Measurements from ENCODE around the gene FAM163B.

The FAM163B gene

GRCh38 chr9:133562611-133563290, 46.4 kb downstream of the FAM163B start (continued):
- TF ChIP-seq SCRT2 (tag by site-specific recombination; IDR thresholded peaks at IDR 0.05) (peak; percentile 73), FEZF1 (tag by site-specific recombination; IDR thresholded peaks at IDR 0.05) (no peak), PBX3 (CRISPR knock-in tag; IDR thresholded peaks at IDR 0.05) (no peak), ZNF341 (tag by site-specific recombination; IDR thresholded peaks at IDR 0.05; ENCODE audit: low read depth) (peak; percentile 45; the same call in 1 of the 2 replicates), ZNF350 (tag by site-specific recombination; IDR thresholded peaks at IDR 0.05) (no peak), GFI1B (tag by site-specific recombination; IDR thresholded peaks at IDR 0.05) (no peak)

GRCh38 chr9:133561976-133562554, 47.1 kb downstream of the FAM163B start:
- H3K4me1 ChIP-seq (ENCODE audit: control insufficient read depth, insufficient read depth, low read length) = peaks cover 4% of the 10 kb centered on the region
- no peaks in the 10 kb centered on the region for H3K9me3 ChIP-seq (ENCODE audit: control insufficient read depth, insufficient read depth, low read depth, low read length)
- ChIA-PET POLR2A (no interaction called here), CTCF (no interaction called here)
- TF ChIP-seq ZNF248 (tag by site-specific recombination; IDR thresholded peaks at IDR 0.05) (no peak), ZNF114 (tag by site-specific recombination; IDR thresholded peaks at IDR 0.05) (no peak), OVOL3 (tag by site-specific recombination; IDR thresholded peaks at IDR 0.05) (no peak), PATZ1 (tag by site-specific recombination; IDR thresholded peaks at IDR 0.05) (no peak), ZNF704 (tag by site-specific recombination; IDR thresholded peaks at IDR 0.05) (no peak), ZNF121 (tag by site-specific recombination; IDR thresholded peaks at IDR 0.05) (no peak), ZSCAN4 (tag by site-specific recombination; IDR thresholded peaks at IDR 0.05) (no peak), YY2 (tag by site-specific recombination; IDR thresholded peaks at IDR 0.05) (no peak), ZXDB (tag by site-specific recombination; IDR thresholded peaks at IDR 0.05) (no peak), CTCF (tag by site-specific recombination; IDR thresholded peaks at IDR 0.05) (no peak), ZBTB20 (tag by site-specific recombination; IDR thresholded peaks at IDR 0.05) (no peak), ZNF837 (tag by site-specific recombination; IDR thresholded peaks at IDR 0.05) (no peak), ZNF843 (tag by site-specific recombination; IDR thresholded peaks at IDR 0.05) (no peak), ZFP3 (tag by site-specific recombination; IDR thresholded peaks at IDR 0.05; ENCODE audit: low read depth) (no peak)
- H3K4me3 ChIP-seq (ENCODE audit: low read depth, low read length) = no peak overlapping the region
- H3K27ac ChIP-seq (ENCODE audit: extremely low read depth, low read depth, low read length) = no peak overlapping the region
- H3K36me3 ChIP-seq (ENCODE audit: control insufficient read depth in 2 of 2, insufficient read depth in 1 of 2, low read length in 2 of 2) = no peaks in the 10 kb centered on the region
